ENCODE measurements around the gene SCEL. TPM values are rescaled to one million over a fixed set of nuclear protein-coding genes. Genes with fewer than 3 reads are reported as not detected.

The SCEL gene
- polyA plus RNA-seq, 1 donor from 2014 or later = 0.24 TPM

- H3F3A ChIP-seq (ENCODE audit: insufficient read depth, low read length, poor library complexity, severe bottlenecking) = no peaks in the 10 kb centered on the region
- H3K4me2 ChIP-seq (ENCODE audit: low read length) = no peak overlapping the region
- H3K79me2 ChIP-seq (replicated peaks; ENCODE audit: insufficient read depth, low read length) = no peaks in the 10 kb centered on the region
- H3K9ac ChIP-seq (ENCODE audit: low read length) = no peak overlapping the region
- H3K36me3 ChIP-seq (ENCODE audit: insufficient read depth, low read length) = no peaks in the 10 kb centered on the region
- H2AFZ ChIP-seq (ENCODE audit: low read depth, low read length) = no peak overlapping the region
- TF ChIP-seq SMC3 (conservative IDR thresholded peaks at IDR 0.05; ENCODE audit: poor library complexity) (no peak), TAF1 (IDR thresholded peaks at IDR 0.05; ENCODE audit: low read depth) (no peak), MXI1 (conservative IDR thresholded peaks at IDR 0.05; ENCODE audit: poor library complexity, severe bottlenecking) (no peak), REST (IDR thresholded peaks at IDR 0.05; ENCODE audit: borderline replicate concordance) (no peak), CTCF (IDR thresholded peaks at IDR 0.05; ENCODE audit: poor library complexity, severe bottlenecking) (no peak), EP300 (conservative IDR thresholded peaks at IDR 0.05; ENCODE audit: poor library complexity, severe bottlenecking) (no peak), RAD21 (conservative IDR thresholded peaks at IDR 0.05) (no peak), EZH2 (IDR thresholded peaks at IDR 0.05; ENCODE audit: borderline replicate concordance, insufficient read depth, low read length, poor library complexity, severe bottlenecking) (no peak), POLR2AphosphoS5 (IDR thresholded peaks at IDR 0.05) (no peak)
- no peaks in the 10 kb centered on the region for H3K27me3 ChIP-seq (ENCODE audit: insufficient read depth, low read depth, low read length)
- H4K20me1 ChIP-seq (ENCODE audit: insufficient read depth) = no peaks in the 10 kb centered on the region
- no peaks in the 10 kb centered on the region for H3K9me3 ChIP-seq (ENCODE audit: low read length)
- no peak overlapping the region for H3K27ac ChIP-seq (ENCODE audit: low read length)
- H3K9me2 ChIP-seq (ENCODE audit: insufficient read depth, low read length) = no peaks in the 10 kb centered on the region
- no peak overlapping the region for H3K4me3 ChIP-seq (ENCODE audit: low read length)
These were observed 13.7 kb upstream of the SCEL start for GRCh38 chr13:77521595-77522367.

DNA sequence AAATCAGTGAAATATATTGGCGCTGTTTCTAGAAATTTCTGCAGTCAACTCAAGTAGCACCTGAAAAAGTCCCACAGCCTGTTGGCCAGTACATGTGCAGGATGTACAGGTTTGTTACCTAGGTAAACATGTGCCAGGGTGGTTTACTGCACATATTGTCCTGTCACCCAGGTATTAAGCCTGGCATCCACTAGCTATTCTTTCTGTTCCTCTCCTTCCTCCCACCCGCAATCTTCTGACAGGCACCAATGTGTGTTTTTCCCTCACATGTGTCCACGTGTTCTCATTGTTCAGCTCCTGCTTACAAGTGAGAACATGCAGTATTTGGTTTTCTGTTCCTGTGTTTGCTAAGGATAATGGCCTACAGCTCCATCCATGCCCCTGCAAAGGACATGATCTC lies 13.1 kb upstream of the SCEL start:
- Histone ChIP-seq H3K4me3 (ENCODE audit: low read length) (no peak overlapping the region), H3K36me3 (ENCODE audit: insufficient read depth, low read length) (no peaks in the 10 kb centered on the region), H3K9me3 (ENCODE audit: low read length) (no peaks in the 10 kb centered on the region), H3F3A (ENCODE audit: insufficient read depth, low read length, poor library complexity, severe bottlenecking) (no peaks in the 10 kb centered on the region), H3K9ac (ENCODE audit: low read length) (no peak overlapping the region), H4K20me1 (ENCODE audit: insufficient read depth) (no peaks in the 10 kb centered on the region), H3K4me2 (ENCODE audit: low read length) (no peak overlapping the region), H3K9me2 (ENCODE audit: insufficient read depth, low read length) (no peaks in the 10 kb centered on the region), H3K27ac (ENCODE audit: low read length) (no peak overlapping the region), H3K27me3 (ENCODE audit: insufficient read depth, low read depth, low read length) (no peaks in the 10 kb centered on the region), H3K79me2 (replicated peaks; ENCODE audit: insufficient read depth, low read length) (no peaks in the 10 kb centered on the region), H2AFZ (ENCODE audit: low read depth, low read length) (no peak overlapping the region)
- TF ChIP-seq TAF1 (IDR thresholded peaks at IDR 0.05; ENCODE audit: low read depth) (no peak), EP300 (conservative IDR thresholded peaks at IDR 0.05; ENCODE audit: poor library complexity, severe bottlenecking) (no peak), REST (IDR thresholded peaks at IDR 0.05; ENCODE audit: borderline replicate concordance) (no peak), RAD21 (conservative IDR thresholded peaks at IDR 0.05) (no peak), SMC3 (conservative IDR thresholded peaks at IDR 0.05; ENCODE audit: poor library complexity) (no peak), POLR2AphosphoS5 (IDR thresholded peaks at IDR 0.05) (no peak), CTCF (IDR thresholded peaks at IDR 0.05; ENCODE audit: poor library complexity, severe bottlenecking) (no peak), MXI1 (conservative IDR thresholded peaks at IDR 0.05; ENCODE audit: poor library complexity, severe bottlenecking) (no peak), EZH2 (IDR thresholded peaks at IDR 0.05; ENCODE audit: borderline replicate concordance, insufficient read depth, low read length, poor library complexity, severe bottlenecking) (no peak)
